ENCODE data around the gene NPAS3. TPM values are rescaled to one million over a fixed set of nuclear protein-coding genes. Genes with fewer than 3 reads are reported as not detected.

The NPAS3 gene
- total RNA-seq, 1 donor from 2014 or later: 2.5 TPM

DNA sequence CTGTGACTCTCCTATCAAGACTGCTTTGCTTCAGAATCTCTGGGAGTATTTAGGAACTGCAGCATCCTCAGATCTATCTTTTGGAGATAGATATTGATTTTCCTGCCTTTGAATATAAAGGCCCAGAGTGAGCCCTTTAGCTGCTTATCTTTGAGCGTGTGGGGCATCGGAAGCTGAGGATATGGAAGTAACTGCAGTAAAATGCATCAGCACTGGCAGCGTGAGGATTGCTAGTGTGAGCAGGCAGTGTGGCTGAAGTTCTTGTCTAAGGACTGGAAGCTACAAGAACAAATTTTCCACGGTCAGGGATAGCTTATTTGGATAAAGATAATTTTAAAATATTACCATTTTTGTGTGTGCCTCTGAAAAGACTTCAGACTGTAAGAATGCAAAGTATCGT is 474.7 kb downstream of the NPAS3 start:
- no peak overlapping the region for H3K27ac ChIP-seq (replicated peaks)
- DNase-seq: no peak
- no peaks in the 10 kb centered on the region for H3K4me1 ChIP-seq
- TF ChIP-seq, protein P1, sequence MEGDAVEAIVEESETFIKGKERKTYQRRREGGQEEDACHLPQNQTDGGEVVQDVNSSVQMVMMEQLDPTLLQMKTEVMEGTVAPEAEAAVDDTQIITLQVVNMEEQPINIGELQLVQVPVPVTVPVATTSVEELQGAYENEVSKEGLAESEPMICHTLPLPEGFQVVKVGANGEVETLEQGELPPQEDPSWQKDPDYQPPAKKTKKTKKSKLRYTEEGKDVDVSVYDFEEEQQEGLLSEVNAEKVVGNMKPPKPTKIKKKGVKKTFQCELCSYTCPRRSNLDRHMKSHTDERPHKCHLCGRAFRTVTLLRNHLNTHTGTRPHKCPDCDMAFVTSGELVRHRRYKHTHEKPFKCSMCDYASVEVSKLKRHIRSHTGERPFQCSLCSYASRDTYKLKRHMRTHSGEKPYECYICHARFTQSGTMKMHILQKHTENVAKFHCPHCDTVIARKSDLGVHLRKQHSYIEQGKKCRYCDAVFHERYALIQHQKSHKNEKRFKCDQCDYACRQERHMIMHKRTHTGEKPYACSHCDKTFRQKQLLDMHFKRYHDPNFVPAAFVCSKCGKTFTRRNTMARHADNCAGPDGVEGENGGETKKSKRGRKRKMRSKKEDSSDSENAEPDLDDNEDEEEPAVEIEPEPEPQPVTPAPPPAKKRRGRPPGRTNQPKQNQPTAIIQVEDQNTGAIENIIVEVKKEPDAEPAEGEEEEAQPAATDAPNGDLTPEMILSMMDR (IDR thresholded peaks at IDR 0.05; ENCODE audit: borderline replicate concordance): no peak
- no peaks in the 10 kb centered on the region for H3K36me3 ChIP-seq
- H3K9me3 ChIP-seq (replicated peaks): no peaks in the 10 kb centered on the region
- no peak overlapping the region for H3K4me3 ChIP-seq
- no peaks in the 10 kb centered on the region for H3K27me3 ChIP-seq (ENCODE audit: low read depth)
- intact Hi-C loops (cut with micrococcal nuclease): no loop called here

DNA sequence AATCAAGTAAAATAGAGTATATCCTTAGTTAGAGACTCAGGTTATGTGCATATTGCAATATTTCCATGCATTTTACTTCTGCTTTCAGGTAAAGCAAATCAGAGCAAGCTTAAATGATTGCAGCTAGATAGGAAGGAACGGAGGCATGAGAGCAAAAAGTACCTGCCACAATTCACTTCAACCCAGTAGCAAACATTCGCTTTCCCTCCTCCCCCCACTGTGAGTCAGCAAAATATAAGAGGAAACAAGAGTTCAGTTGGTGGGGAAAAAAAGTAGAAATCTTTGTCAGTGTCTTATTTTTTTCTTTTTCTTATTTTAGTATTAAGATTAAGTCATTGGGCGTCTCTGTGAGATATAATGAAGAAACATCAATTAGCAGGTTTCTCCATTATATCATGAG is 475.4 kb downstream of the NPAS3 start:
- H3K4me3 ChIP-seq: no peak overlapping the region
- H3K27ac ChIP-seq (replicated peaks): no peak overlapping the region
- no peaks in the 10 kb centered on the region for H3K4me1 ChIP-seq
- TF ChIP-seq, protein P1 (IDR thresholded peaks at IDR 0.05; ENCODE audit: borderline replicate concordance): no peak
- H3K27me3 ChIP-seq (ENCODE audit: low read depth): no peaks in the 10 kb centered on the region
- intact Hi-C loops (cut with micrococcal nuclease): no loop called here
- no peaks in the 10 kb centered on the region for H3K9me3 ChIP-seq (replicated peaks)
- DNase-seq: no peak
- H3K36me3 ChIP-seq: no peaks in the 10 kb centered on the region

GRCh38 chr14:33420051-33420627 is 481.5 kb downstream of the NPAS3 start:
- no peak overlapping the region for H3K4me3 ChIP-seq
- no peaks in the 10 kb centered on the region for H3K27me3 ChIP-seq (ENCODE audit: low read depth)
- no peaks in the 10 kb centered on the region for H3K36me3 ChIP-seq
- intact Hi-C loops (cut with micrococcal nuclease): no loop called here
- no peak for DNase-seq
- H3K9me3 ChIP-seq (replicated peaks): no peaks in the 10 kb centered on the region
- TF ChIP-seq, protein P1 (IDR thresholded peaks at IDR 0.05; ENCODE audit: borderline replicate concordance): no peak
- H3K27ac ChIP-seq (replicated peaks): no peak overlapping the region
- peaks cover 4% of the 10 kb centered on the region for H3K4me1 ChIP-seq

GRCh38 chr14:33430414-33431035 is 491.8 kb downstream of the NPAS3 start:
- no peak overlapping the region for H3K27ac ChIP-seq (replicated peaks)
- no peak overlapping the region for H3K4me3 ChIP-seq
- TF ChIP-seq, protein P1 (IDR thresholded peaks at IDR 0.05; ENCODE audit: borderline replicate concordance): no peak
- no peaks in the 10 kb centered on the region for H3K4me1 ChIP-seq
- no peaks in the 10 kb centered on the region for H3K36me3 ChIP-seq
- DNase-seq: no peak
- no peaks in the 10 kb centered on the region for H3K27me3 ChIP-seq (ENCODE audit: low read depth)
- intact Hi-C loops (cut with micrococcal nuclease): no loop called here
- H3K9me3 ChIP-seq (replicated peaks): no peaks in the 10 kb centered on the region

GRCh38 chr14:33432407-33433023 is 493.8 kb downstream of the NPAS3 start:
- DNase-seq: no peak

More at GRCh38 chr14:33432407-33433023, 493.8 kb downstream of the NPAS3 start:
- TF ChIP-seq, protein P1 (IDR thresholded peaks at IDR 0.05; ENCODE audit: borderline replicate concordance): peak; percentile 62
- no peaks in the 10 kb centered on the region for H3K36me3 ChIP-seq
- intact Hi-C loops (cut with micrococcal nuclease): no loop called here
- H3K4me1 ChIP-seq: no peaks in the 10 kb centered on the region
- no peaks in the 10 kb centered on the region for H3K9me3 ChIP-seq (replicated peaks)
- H3K27me3 ChIP-seq (ENCODE audit: low read depth): no peaks in the 10 kb centered on the region
- H3K27ac ChIP-seq (replicated peaks): no peak overlapping the region
- no peak overlapping the region for H3K4me3 ChIP-seq
